ENCODE measurements around the gene MED26.

The MED26 gene

GRCh38 chr19:16536130-16536529, 91.9 kb downstream of the MED26 start:
- DNase-seq (ENCODE audit: low read depth) = no peak

GRCh38 chr19:16535381-16535780, 92.6 kb downstream of the MED26 start:
- DNase-seq (ENCODE audit: low read depth) = no peak

DNA sequence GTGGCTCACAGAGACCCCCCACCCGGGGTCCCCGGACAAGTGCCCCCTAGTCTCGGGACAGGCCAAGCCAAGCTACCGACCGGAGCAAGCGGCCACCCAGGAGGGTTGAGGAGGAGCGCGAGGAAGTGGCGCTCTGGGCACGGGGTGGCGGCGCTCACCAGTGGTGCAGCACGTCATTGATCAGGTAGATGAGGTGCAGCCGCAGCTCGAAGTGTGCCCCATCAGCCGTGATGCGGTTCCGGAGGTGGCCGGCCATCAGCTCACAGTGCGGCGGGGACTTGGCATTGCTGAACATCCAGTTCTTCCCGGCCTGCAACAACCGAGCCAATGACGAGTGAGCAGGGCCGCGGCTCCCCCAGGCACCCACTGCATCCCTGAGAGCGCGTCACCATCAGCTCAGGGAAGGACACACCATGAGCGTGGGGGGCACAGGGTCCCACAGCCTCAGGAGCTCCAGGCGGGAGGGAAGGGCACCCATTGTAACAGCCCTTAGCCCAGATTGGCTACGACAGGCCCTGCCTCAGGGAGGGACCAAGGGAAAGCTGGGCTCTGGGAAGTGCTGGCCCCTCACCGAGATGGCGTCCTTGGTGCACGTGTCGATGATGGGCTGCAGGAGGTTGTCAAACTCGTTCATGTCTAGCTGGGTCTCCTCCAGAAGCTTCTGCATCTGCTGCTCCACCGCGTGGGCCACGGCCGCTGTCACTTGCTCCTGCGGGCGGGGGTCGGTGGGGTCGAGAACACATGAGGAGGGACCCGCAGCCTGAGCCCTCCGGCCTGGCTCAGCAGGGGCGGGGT, 95.4 kb downstream of the MED26 start:
- no peak for DNase-seq (ENCODE audit: low read depth)

GRCh38 chr19:16531380-16531669, 96.7 kb downstream of the MED26 start:
- DNase-seq (ENCODE audit: low read depth) = no peak

GRCh38 chr19:16530540-16531379, 97.2 kb downstream of the MED26 start:
- no peak for DNase-seq (ENCODE audit: low read depth)

GRCh38 chr19:16529466-16530144, 98.4 kb downstream of the MED26 start:
- no peak for DNase-seq (ENCODE audit: low read depth)

GRCh38 chr19:16527971-16528521, 100.0 kb downstream of the MED26 start:
- no peak for DNase-seq (ENCODE audit: low read depth)

DNA sequence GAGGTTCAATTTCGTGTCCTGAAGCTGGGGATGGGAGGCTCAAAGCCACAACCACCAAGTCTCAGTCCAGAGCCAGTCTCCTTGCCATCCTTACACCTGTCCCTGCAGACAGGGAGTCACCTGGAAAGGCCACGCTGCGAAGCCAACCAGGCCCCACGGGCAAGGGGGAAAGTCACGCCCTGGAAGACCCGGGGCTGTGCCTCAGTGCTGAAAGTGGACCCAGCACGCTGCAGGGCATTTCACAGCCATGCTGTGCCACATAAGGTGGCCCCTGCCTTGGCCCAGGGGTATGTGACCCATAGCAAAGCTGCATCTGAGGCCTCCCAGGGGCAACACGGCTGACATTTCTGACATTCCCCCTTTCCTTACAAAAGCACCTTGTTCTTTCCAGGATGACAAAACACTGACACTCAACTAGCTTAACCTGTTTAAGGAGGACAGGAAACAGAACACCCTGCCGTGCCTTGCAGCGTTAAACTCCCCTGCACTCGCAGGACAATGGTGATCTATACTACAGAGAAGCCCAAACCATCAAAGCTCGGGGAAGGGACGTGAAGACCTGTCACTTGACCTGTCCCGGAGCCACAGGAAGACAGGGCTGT, 100.6 kb downstream of the MED26 start:
- no peak for DNase-seq (ENCODE audit: low read depth)

GRCh38 chr19:16525751-16526481, 102.1 kb downstream of the MED26 start:
- DNase-seq (ENCODE audit: low read depth) = no peak

- DNase-seq (ENCODE audit: low read depth) = no peak
These were observed 102.8 kb downstream of the MED26 start for GRCh38 chr19:16524991-16525734.

All from fibroblast of gingiva (primary cell).